Heart right ventricle (tissue), 16 donors: ENCODE results near the gene AKAP13. TPM values are rescaled to one million over a fixed set of nuclear protein-coding genes. Genes with fewer than 3 reads are reported as not detected.
"Not testable (repeated sequence)": the region's sequence is repeated elsewhere in the genome, so short reads cannot be mapped to it uniquely, and the experiment has no call there.

Experiments used
- ATAC-seq, 8 donors: fragments of 200-7000 bp; cut with Tn5 transposase; one replicate each; pipeline ENCODE4 v1.9.1; 2020; ENCODE audit warnings: mild to moderate bottlenecking in 8 of 8, moderate library complexity in 8 of 8, moderate number of reproducible peaks in 1 of 8
- DNase-seq, 2 donors: peaks; one replicate each; pipeline ENCODE4 v3.0.0-alpha.2; 2020
- H3K27ac ChIP-seq, 10 donors: fragments of 200-600 bp; sonication (generic) in 2 of 10; one replicate each; pipeline versions ENCODE4 v1.5.0 to v1.8.0; 2020 to 2022; ENCODE audit warnings: mild to moderate bottlenecking in 3 of 10
- H3K27me3 ChIP-seq, 7 donors: fragments of 200-600 bp; one replicate each; pipeline ENCODE4 v1.8.0; 2021 to 2022; ENCODE audit warnings: mild to moderate bottlenecking in 2 of 7
- H3K36me3 ChIP-seq, 9 donors: fragments of 200-600 bp; sonication (generic) in 1 of 9; one replicate each; pipeline versions ENCODE4 v1.5.0 to v1.8.0; 2020 to 2022; ENCODE audit warnings: mild to moderate bottlenecking in 2 of 9
- H3K4me1 ChIP-seq, 9 donors: fragments of 200-600 bp; sonication (generic) in 1 of 9; one replicate each; pipeline versions ENCODE4 v1.5.0 to v1.8.0; 2020 to 2022; ENCODE audit warnings: mild to moderate bottlenecking in 4 of 9
- H3K4me3 ChIP-seq, 10 donors: fragments of 200-600 bp; sonication (generic) in 2 of 10; one replicate each; pipeline versions ENCODE4 v1.5.0 to v1.8.0; 2020 to 2022; ENCODE audit warnings: mild to moderate bottlenecking in 7 of 10, moderate library complexity in 2 of 10
- H3K9me3 ChIP-seq, 11 donors: fragments of 200-600 bp in 10 of 11; sonication (generic) in 2 of 11; one replicate each; pipeline versions ENCODE4 v1.5.0 to v1.8.0; 2013 to 2022; ENCODE audit warnings: mild to moderate bottlenecking in 2 of 11, control low read depth in 1 of 11, moderate library complexity in 1 of 11
- WGBS, 2 donors: extraction: QIAGEN DNeasy Blood & Tissue Kit; methylation state at CpG; one replicate each; pipeline ENCODE4 v1.1.7; 2013; ENCODE audit warnings: inconsistent platforms in 1 of 2; 5-methylcytosine and 5-hydroxymethylcytosine counted together
- intact Hi-C, 10 donors: fragments of 100-400 bp; cut with DNase I; formaldehyde crosslinking; loops; one replicate each; pipeline versions ENCODE4 v1.11.1 to v1.14.2; 2022
- polyA plus RNA-seq, 2 donors: library from polyadenylated mRNA; stranded (reverse); fragments of 200-250 nt; gene quantifications; one replicate each; pipeline ENCODE4 v1.2.3, GENCODE V29; 2013
- total RNA-seq, 10 donors: library from RNA; stranded (reverse); fragmentation: NEBNext Ultra II Directional in 3 of 10; extraction: Animal tissue kit (Norgen Biotek cat#: 25700) in 3 of 10; gene quantifications; one replicate each; pipeline versions ENCODE4 v1.2.1 to v1.2.4, GENCODE V29; 2021 to 2023
- TF ChIP-seq, protein P1 (sequence below), 9 donors: fragments of 200-600 bp; sonication (generic) in 2 of 9; IDR thresholded peaks; one replicate each; pipeline versions ENCODE4 v1.5.0 to v1.8.0; 2021 to 2022; ENCODE audit warnings: antibody characterized with exemption in 9 of 9, mild to moderate bottlenecking in 5 of 9, moderate library complexity in 1 of 9
- donor health status: Arrhythmogenic right ventricular cardiomyopathy.
- donor health status: ischemic (EF 13 %, LVEDD 7.1; RV severe dilation, severe dysfunction).
- donor health status: healthy with polysubstance abuse.
- donor health status: DM: no; HTN: yes; CAD: no.
- donor health status: DM: no; HTN: no; CAD: no.
- donor health status: ischemic (EF 25% LVEDD 6.9; RV normal size, moderate dysfunction).
- donor health status: ischemic (EF 25% LVEDD 5.7; RV mildly dilated, moderate dysfunction).
- donor health status: healthy.
- donor health status: DM: yes; HTN: yes; CAD: no.
- donor health status: Ischemic cardiomyopathy.
- donor health status: ischemic (EF 35%, LVEDD 5.7; RV mildly dilated, moderate dysfunction).
- donor health status: nonischemic (EF 11% LVEDD 7.7; RV severe dilation, severe dysfunction).
- donor health status: DM: yes; HTN: yes; CAD: no.
- donor health status: PGD.
- donor health status: ischemic (EF 29% LVEDD 5.4; RV normal size, mild dysfunction).
- donor health status: nonischemic (EF 23%, LVEDD 6.1; RV moderate dilation, normal function).

The AKAP13 gene
- total and polyA plus RNA-seq, 12 donors: 89.3 to 645 (median 480) TPM

DNA sequence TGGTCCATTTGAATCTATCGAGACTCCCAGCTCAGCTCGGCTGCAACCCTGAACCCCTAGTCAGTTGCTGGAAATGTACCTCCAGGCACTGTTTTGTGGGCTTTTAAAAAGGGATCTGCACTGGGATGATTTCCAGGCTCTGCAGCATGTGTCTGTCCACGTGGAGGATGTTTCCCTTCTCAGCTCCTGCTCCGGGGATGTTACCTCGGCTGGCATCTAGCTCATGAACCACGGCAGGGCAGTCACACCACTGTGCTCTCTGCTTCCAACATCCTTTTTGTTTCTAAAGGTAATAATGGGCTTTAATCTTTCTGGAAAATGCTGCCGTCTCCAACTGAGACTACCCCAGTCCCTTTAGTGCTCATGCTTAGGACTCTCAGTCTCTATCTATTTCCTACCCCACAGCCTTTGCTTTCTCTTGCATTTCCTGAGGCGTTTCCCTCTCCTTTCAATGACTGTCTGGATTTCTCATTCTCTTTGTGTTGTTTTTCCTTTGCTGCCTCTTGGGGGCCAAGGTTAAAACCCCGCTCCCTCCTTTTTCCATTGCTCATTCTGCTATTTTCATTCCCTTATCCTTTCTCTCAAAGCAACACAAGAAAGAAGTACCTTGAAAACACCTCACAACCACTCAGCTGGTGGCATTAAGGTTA, 42.9 kb upstream of the AKAP13 start:
- Histone ChIP-seq H3K27ac (peak overlapping the region; percentile 59 to 93 (median 87)), H3K4me1 (peaks cover 18 to 58% (median 45%) of the 10 kb centered on the region in 9 donors), H3K4me3 (peak overlapping the region in 2 of 10 donors; percentile 8 to 9), H3K9me3 (no peaks in the 10 kb centered on the region), H3K27me3 (no peaks in the 10 kb centered on the region), H3K36me3 (no peaks in the 10 kb centered on the region)
- ATAC-seq (peak; percentile 13 to 76 (median 50)), DNase-seq (peak in 1 of 2 donors; percentile 48)
- WGBS, 2 donors: 25 to 27% methylated on average over 9 of the region's 9 CpGs
- intact Hi-C loops: loop anchor here in 3 of 10 donors (5.0 to 10.0 kb wide), 4 partner anchors 45 to 247 kb away; partner anchors contain the start of gene AKAP13 (in 1 of the 3)
- TF ChIP-seq, protein P1, sequence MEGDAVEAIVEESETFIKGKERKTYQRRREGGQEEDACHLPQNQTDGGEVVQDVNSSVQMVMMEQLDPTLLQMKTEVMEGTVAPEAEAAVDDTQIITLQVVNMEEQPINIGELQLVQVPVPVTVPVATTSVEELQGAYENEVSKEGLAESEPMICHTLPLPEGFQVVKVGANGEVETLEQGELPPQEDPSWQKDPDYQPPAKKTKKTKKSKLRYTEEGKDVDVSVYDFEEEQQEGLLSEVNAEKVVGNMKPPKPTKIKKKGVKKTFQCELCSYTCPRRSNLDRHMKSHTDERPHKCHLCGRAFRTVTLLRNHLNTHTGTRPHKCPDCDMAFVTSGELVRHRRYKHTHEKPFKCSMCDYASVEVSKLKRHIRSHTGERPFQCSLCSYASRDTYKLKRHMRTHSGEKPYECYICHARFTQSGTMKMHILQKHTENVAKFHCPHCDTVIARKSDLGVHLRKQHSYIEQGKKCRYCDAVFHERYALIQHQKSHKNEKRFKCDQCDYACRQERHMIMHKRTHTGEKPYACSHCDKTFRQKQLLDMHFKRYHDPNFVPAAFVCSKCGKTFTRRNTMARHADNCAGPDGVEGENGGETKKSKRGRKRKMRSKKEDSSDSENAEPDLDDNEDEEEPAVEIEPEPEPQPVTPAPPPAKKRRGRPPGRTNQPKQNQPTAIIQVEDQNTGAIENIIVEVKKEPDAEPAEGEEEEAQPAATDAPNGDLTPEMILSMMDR (IDR thresholded peaks at IDR 0.05): no peak

DNA sequence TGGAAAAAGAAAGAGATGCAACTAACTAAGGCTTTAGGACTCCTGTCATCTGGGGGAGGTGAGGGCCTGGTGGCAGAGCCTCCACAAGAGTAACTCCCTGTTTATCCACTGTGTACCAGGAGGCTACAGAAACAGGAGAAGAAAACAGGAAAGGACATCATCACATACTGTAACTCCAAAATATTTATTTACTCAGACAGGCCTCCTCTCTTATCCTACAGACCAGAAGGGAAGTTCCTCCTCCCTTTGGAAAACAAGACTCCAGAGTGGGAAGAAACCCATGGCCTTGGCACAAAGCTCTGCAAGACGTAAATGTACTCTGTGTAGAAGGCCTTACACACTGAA, 40.1 kb upstream of the AKAP13 start:
- intact Hi-C loops: no loop called here
- Histone ChIP-seq H3K9me3 (no peaks in the 10 kb centered on the region), H3K27ac (peak overlapping the region in 8 of 10 donors; percentile 1 to 79 (median 58)), H3K36me3 (no peaks in the 10 kb centered on the region), H3K4me1 (peaks cover 18 to 57% (median 42%) of the 10 kb centered on the region in 9 donors), H3K27me3 (no peaks in the 10 kb centered on the region), H3K4me3 (no peak overlapping the region)
- TF ChIP-seq, protein P1 (IDR thresholded peaks at IDR 0.05): no peak
- DNase-seq (no peak), ATAC-seq (no peak)
- WGBS, 2 donors: 36 to 45% methylated on average over 1 of the region's 1 CpG

DNA sequence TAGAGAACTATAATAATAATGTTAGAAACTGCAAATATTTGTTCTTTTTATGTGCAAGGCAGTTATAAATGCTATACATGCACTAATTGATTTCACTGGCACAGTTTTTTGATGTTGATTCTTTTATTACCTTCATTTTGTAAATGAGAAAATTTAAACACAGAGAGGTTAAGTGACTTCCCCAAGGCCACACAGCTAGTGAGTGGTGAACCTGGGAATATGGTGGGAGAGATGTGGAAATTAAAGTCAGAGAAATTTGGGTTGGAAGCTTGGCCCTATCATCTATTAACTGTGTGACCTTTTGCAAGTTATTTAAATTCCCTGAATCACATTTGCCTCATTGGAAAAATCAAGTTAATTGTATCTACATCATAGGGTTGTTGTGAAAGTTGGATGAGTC, 39.6 kb upstream of the AKAP13 start:
- ATAC-seq (no peak), DNase-seq (no peak)
- Histone ChIP-seq H3K4me3 (no peak overlapping the region), H3K36me3 (no peaks in the 10 kb centered on the region), H3K4me1 (peaks cover 16 to 57% (median 37%) of the 10 kb centered on the region in 9 donors), H3K27ac (peak overlapping the region in 5 of 10 donors; percentile 47 to 79 (median 65)), H3K27me3 (no peaks in the 10 kb centered on the region), H3K9me3 (no peaks in the 10 kb centered on the region)
- intact Hi-C loops: no loop called here
- TF ChIP-seq, protein P1 (IDR thresholded peaks at IDR 0.05): no peak

GRCh38 chr15:85342163-85342562, 38.2 kb upstream of the AKAP13 start:
- DNase-seq, H3K9me3 ChIP-seq, ATAC-seq, H3K27me3 ChIP-seq, H3K36me3 ChIP-seq, H3K4me3 ChIP-seq, intact Hi-C loops, H3K27ac ChIP-seq: not testable (repeated sequence)
- H3K4me1 ChIP-seq: peaks cover 12 to 48% (median 27%) of the 10 kb centered on the region in 9 donors
- WGBS, 2 donors: 90 to 92% methylated on average over 6 of the region's 6 CpGs

GRCh38 chr15:85343443-85343842, 37.0 kb upstream of the AKAP13 start:
- intact Hi-C loops, H3K9me3 ChIP-seq, ATAC-seq, H3K27me3 ChIP-seq, H3K4me3 ChIP-seq, H3K36me3 ChIP-seq, DNase-seq: not testable (repeated sequence)
- Histone ChIP-seq H3K27ac (peak overlapping the region in 5 of 10 donors; percentile 16 to 92 (median 60)), H3K4me1 (peaks cover 0 to 48% (median 22%) of the 10 kb centered on the region in 9 donors)
- 54 to 62% methylated on average over 5 of the region's 5 CpGs for WGBS, 2 donors

DNA sequence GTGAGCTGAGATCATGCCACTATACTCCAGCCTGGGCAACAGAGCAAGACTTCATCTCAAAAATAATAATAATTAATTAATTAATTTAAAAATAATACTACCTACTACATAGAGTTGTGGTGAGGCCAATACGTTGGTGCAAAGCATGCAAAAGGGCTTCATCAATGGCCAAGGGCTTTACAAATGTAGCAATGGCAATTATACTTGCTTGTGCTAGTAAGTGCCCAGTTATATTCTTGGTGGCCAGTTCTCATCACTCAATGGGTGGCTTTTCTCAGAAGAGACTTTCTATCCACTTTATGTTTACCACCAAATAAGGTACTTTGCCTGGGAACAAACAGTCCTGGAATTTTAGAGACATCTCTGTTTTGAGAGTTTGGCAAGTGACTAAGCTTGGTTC, 36.2 kb upstream of the AKAP13 start:
- H3K4me1 ChIP-seq: peaks cover 0 to 52% (median 22%) of the 10 kb centered on the region in 9 donors
- H3K4me3 ChIP-seq, DNase-seq, intact Hi-C loops, H3K36me3 ChIP-seq, H3K9me3 ChIP-seq, H3K27me3 ChIP-seq, ATAC-seq: not testable (repeated sequence)
- 93 to 100% methylated on average over 1 of the region's 1 CpG for WGBS, 2 donors
- H3K27ac ChIP-seq: peak overlapping the region in 8 of 10 donors; percentile 9 to 92 (median 62)

DNA sequence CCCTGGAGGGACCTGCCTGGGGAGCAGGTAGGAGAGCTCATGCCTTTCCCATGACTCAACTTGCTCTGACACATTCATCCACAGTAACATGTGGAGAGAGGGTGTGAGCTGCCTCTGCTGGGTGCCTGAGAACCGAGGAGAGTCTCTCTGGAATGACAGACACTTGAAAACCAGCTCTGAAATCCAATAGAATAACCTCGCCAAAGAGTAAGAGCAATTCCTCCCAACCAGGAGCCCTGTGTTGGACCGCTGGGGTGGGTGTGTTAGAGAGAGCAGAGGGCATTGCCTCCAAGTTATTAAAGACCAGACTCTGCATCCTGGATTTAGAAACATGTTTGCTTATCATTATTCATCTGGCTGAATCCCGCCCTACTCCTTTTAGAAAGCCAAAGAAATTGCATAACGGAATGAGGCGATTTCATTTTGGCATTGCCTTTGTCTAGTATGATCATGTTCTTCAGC, 35.7 kb upstream of the AKAP13 start:
- DNase-seq: not testable (repeated sequence)
- peaks cover 0 to 52% (median 22%) of the 10 kb centered on the region in 9 donors for H3K4me1 ChIP-seq
- H3K27ac ChIP-seq: peak overlapping the region in 8 of 10 donors; percentile 9 to 92 (median 63)

GRCh38 chr15:85345196-85345918, 35.0 kb upstream of the AKAP13 start:
- H3K36me3 ChIP-seq, DNase-seq, H3K4me3 ChIP-seq, H3K9me3 ChIP-seq, H3K27me3 ChIP-seq, intact Hi-C loops: not testable (repeated sequence)
- ATAC-seq: peak in 3 of 8 donors; percentile 20 to 46 (median 22)
- Histone ChIP-seq H3K27ac (peak overlapping the region in 8 of 10 donors; percentile 9 to 92 (median 63)), H3K4me1 (peaks cover 0 to 47% (median 17%) of the 10 kb centered on the region in 9 donors)
- WGBS, 2 donors: 83 to 86% methylated on average over 4 of the region's 4 CpGs

More for the DNA sequence above, 35.7 kb upstream of the AKAP13 start:
- H3K9me3 ChIP-seq, H3K4me3 ChIP-seq, intact Hi-C loops, H3K27me3 ChIP-seq, H3K36me3 ChIP-seq: not testable (repeated sequence)
- peak in 5 of 8 donors; percentile 14 to 60 (median 19) for ATAC-seq
- 59 to 71% methylated on average over 6 of the region's 6 CpGs for WGBS, 2 donors
